T-helper 2 cell (primary cell): Measurements from ENCODE around the gene IMMP2L.
"Not testable (repeated sequence)": the region's sequence is repeated elsewhere in the genome, so short reads cannot be mapped to it uniquely, and the experiment has no call there.

Source experiments
- DNase-seq, 5 experiments: peaks; one replicate each; pipeline versions ENCODE4 v3.0.0 to v3.0.0-alpha.2; 2012 to 2022

Gene IMMP2L

DNA sequence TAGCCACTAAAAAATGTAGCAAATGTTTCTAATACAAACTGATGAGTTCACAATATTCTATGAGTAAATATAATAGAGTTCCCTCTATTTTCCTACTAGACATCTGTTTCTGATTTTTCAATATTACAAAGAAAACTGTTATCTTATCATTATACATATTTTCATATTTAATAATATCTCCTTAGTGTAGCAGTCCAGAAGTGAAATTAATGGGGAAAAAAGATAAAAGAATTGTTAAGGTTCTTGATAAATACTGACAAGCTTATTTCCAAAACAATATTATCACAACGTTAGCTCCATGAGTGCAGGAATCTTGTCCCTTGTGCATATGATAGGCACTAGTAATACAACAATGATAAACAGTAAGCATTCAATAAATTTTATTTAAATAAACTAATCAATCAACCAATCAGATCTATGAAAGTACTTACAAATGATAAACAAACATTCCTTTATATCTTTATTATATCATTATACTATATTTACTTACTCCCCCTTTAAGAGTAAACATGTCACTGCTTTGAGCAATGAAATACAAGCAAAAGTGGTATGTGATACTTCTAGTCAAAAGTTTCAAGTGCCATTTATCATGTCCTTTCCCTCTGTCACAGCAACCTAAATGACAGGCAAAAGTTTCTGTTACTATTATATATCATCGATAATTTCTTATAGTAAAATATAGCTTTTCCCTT, 103.1 kb downstream of the IMMP2L start:
- no peak for DNase-seq

DNA sequence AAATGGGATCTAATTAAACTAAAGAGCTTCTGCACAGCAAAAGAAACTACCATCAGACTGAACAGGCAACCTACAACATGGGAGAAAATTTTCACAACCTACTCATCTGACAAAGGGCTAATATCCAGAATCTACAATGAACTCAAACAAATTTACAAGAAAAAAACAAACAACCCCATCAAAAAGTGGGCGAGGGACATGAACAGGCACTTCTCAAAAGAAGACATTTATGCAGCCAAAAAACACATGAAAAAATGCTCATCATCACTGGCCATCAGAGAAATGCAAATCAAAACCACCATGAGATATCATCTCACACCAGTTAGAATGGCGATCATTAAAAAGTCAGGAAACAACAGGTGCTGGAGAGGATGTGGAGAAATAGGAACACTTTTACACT, 111.6 kb downstream of the IMMP2L start:
- not testable (repeated sequence) for DNase-seq

DNA sequence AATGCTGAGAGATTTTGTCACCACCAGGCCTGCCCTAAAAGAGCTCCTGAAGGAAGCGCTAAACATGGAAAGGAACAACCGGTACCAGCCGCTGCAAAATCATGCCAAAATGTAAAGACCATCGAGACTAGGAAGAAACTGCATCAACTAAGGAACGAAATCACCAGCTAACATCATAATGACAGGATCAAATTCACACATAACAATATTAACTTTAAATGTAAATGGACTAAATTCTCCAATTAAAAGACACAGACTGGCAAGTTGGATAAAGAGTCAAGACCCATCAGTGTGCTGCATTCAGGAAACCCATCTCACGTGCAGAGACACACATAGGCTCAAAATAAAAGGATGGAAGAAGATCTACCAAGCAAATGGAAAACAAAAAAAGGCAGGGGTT, 114.8 kb downstream of the IMMP2L start:
- not testable (repeated sequence) for DNase-seq

DNA sequence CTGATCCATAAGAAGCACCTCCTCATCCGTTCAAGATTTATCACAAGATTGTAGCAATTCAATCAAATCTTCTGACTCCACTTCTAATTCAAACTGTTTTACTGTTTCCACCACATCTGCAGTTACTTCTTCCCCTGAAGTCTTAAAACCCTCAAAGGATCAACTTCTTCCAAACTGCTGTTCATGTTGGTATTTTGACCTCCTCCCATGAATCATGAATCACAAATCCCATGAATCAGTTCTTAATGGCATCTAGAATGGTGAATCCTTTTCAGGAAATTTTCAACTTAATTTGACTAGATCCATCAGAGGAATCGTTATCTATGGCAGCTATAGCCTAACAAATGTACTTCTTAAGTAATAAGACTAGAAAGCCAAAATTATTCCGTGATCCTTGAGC, 122.3 kb downstream of the IMMP2L start:
- no peak for DNase-seq

DNA sequence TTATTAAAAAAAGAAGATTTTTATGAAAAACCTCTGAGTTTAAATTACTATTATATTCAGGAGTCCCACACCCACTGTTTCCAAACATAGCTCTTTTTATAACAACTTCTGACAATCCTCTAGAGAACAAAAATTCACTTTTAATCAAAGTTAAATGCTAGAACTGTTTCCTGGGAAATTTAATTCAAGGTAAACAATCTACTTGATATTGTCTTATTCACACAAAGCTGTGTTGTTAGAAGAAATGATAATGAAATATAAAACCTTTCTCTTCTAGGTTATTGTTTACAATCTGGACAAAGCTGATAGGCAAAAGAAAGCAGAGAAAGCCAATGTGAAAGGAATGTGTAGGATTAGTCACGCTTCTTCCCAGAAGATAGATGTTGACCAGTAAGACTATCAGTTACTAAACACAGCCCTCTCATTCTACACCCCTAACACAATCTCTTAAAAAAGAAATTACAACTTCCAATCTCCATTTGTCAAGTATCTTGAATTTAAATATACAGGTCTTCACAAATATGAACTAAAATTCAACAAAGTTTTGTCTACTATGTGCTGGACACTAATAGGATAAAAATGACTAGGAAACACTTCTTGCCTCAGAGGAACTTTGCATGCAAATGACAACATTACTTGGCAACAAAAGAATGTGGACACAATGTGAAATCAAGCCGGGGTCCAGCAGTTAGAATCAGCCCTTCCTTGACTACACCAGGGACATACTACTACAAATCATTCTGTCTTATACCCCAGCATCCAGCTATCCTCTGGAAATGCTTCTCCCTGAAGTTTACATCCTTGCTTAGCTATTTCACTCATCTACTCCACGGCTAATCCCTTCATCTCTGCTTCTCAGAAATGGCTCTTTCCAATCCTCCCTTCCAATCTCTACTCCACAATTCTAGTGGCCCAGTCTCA, 123.7 kb downstream of the IMMP2L start:
- no peak for DNase-seq

DNA sequence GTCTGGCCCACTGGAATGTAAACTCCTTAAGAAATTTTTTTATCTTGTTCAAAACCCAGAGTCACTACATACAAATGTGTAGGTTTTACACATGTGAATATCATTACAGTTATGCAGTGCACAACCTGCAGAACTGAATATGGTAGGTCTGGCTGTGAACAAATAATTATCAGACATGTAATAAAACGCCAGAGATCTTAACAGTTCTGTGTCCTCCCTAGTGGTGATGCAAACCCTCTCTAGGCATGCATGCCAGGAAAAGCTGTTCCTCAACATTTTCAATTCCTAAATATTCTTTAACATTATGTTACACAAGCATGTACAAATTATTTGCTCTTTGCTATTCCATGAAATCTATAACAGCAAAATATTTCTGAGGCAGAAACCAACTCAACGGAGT, 124.6 kb downstream of the IMMP2L start:
- no peak for DNase-seq

DNA sequence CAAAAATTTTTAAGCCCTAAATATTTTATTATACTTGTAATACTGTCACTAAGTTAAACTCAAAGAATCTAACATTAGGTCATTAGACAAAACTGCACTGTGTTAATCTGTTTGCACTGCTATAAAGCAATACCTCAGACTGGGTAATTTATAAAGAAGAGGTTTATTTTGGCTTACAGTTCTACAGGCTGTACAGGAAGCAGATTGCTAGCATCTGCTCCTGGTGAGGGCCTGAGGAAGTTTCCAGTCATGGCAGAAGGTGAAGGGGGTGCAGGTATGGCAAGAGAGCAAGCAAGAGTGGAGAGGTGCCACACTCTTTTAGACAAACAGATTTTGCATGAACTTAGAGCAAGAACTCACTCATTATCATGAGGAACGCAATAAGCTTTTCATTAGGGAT, 125.7 kb downstream of the IMMP2L start:
- DNase-seq, result no peak

DNA sequence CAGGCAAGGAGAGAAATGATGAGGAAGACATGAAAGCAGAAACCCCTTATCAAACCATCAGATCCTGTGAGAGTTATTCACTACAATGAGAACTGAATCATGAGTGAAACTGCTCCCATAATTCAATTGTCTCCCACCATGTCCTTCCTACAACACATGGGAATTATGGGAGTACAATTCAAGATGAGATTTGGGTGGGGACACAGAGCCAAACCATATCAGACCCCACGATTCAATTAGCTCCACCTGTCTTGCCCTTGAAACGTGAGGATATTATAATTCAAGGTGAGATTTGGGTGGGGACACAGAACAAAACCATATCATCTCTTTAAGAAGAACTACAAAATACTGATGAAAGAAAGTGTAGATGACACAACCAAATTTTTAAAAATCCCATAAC, 128.9 kb downstream of the IMMP2L start:
- DNase-seq, result no peak

DNA sequence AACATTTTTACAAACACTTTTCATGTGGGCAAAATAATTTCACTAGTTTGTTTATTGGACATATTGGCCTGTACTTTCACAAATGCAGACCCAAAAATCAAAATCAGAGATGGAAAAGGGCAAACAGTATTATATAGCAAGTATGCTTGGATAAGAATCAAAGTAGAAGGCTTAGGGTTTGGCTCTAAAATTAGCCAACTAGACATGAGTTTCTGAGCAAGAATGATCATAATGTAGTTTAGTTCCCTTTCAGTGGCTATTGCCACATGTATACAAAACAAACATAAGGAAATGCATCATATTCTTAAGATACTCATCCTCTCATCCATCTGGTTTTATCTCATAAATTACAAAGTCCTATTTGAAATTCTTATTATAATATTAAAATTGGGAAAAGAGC, 132.5 kb downstream of the IMMP2L start:
- DNase-seq, result no peak

DNA sequence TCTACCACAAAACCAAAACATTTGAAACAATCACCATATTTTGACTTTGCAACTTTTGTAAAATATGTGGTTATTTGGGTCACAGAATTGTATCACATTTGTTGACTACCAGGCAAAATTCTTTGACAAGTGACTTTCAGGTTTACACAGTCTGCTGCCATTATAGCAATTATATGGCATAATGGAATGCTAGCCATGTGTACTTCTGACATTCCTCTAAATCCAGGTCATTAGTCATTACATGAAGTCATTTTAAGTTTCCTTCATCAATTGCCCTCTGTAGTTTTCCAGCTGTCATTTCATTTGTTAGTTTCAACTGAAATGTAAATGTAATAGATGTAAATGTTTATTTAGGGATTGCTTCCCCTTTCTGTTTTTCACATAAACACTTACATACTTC, 137.5 kb downstream of the IMMP2L start:
- DNase-seq, result no peak

DNA sequence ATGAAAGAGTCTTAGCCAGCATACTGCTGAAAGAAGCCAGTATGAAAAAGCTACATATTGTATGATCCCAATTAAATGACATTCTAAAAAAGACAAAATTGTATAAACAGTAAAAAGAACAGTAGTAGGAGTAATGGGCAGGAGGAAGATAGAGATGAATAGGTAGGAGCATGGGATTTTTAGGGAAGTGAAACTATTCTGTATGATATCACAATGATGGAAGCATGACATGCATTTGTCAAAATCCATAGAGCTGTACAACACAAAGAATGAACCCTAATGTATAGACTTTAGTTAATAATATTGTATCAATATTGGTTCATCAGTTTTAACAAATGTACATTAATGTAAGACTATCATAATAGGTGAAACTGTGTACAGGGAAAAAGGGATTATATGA, 147.9 kb downstream of the IMMP2L start:
- DNase-seq, result no peak

DNA sequence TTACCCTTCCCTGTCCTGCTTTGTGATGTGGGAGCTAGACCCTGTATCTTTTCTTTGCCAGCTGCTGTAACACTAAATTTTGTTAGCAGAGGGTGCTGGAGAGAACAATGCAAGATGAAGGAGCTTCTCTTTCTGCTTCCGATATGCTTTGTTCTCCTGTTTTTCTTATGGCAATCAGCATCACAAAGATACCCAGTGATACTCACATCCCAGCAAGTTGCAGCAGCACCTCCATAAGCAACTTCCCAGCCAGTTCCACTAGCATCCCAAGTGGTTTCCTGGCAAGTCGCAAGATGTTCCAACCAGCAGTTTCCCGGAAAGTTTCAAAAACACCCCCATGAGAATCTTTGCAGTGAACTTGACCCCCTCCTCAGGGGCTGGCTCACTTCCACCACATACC, 148.6 kb downstream of the IMMP2L start:
- no peak for DNase-seq

DNA sequence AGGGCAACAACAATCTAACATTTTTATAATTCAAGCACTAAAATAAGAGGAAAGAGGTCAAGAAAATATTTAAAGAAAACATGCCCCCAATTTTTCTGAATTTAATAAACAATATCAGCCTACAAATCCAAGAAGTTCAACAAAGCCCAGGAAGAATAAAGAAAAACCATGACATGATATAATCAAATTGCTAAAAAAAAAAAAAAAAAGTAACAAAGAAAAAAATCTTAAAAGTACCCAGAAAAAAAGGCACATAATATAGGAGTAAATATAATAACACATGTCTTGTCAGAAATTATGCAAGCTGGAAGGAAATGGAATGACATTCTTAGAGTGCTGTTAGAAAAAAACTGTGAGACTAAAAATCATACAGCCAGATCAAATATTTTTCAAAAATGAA, 151.4 kb downstream of the IMMP2L start:
- no peak for DNase-seq

DNA sequence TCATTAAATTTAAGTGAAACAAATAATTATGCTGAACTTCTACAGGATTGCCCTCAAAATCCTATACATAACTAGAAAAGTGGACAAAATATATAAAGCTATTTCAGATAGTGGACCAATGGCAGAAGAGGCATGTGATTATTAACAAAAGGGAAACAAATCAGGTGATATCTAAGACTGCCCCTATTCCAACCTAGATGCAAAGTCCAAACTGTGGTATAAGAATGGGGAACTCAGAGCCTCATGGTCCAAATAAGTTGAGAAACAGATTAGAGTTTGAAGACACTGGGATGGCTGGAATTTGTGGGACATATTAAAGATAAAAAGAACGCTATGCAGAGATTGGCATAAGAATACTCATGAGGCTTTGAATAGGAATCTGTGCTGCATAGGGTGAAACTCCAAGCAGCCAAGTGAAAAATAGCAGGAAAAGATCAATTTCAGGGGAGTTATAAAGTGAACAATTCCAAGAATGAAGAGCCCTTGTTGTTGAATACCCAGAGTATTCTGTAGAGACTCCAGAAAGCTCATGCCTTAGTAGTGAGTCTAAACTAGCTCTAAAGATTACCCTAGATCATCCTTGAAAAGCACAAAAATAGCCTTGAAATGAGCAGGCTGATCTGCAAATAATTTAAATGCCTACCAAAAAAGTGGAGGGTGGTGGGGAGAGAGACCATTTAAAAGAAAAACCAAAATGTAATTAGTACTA, 152.4 kb downstream of the IMMP2L start:
- no peak for DNase-seq

DNA sequence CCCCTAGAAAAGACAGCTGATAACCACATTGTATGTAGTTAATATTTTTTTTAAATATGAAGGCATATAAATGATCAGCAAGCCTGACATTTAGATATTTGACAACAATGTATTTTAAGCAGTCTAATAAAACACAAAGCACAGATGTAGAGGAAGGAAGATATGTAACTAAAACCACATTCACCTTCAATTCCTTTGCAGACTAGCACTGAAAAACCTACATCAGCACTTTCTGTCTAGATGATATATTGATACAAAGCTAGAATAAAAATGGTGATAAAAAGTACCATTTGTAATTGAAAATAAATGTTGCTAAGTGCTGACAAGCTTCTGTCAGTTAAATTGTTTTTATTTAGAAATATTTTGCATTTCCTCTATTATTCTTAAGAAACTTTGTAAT, 153.6 kb downstream of the IMMP2L start:
- DNase-seq, result peak in 1 of 5 experiments; percentile 1

DNA sequence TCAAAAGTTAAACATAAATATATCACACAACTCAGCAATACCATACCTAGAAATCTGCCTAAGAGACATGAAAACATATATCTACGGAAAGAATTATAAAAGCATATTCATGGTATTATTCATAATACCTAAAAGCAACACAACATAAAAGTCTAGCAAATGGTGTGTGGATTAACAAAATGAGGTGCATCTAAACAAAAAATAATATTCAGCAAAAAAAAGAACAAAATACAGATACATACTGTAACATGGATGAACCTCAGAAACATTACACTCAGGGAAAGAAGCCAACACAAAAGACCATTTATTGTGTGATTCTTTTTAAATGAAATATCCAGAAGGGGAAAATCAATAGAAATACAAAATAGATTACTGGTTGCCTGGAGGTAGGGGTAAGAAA, 155.0 kb downstream of the IMMP2L start:
- DNase-seq, result no peak

DNA sequence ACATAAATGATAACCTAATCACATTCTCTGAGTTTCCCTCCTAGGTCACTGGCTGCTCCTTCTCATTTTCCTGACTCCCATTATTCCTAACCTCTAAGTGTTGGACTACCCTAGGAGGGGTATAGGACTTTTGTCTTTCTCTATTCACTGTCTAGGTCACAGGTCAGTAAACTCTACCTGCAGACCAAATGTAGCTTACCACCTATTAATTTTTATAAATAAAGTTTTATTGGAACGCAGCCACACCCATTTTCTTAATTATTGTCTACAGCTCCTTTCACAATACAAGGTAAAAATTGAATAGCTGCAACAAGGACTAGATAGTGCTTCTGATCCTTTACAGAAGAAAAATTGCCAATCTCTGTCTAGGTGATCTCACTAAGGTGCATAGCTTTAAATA, 156.7 kb downstream of the IMMP2L start:
- no peak for DNase-seq

DNA sequence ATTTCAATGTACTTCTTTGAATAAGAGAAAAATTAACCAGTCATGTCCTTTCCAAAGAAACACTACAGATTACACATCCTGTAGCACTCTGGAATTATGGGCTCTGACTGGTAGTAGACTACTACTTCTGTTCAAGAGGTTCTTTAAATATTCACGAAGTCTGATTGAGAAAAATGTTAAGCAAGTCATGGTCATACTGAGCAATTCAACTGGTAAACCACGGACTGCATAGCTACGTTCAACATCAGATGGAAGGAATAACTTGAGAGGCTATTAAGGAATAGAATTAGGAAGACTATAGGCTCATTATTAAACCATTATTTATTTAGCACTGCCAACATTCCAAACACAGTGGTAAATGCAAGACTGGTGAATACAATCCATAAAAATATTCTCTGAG, 160.8 kb downstream of the IMMP2L start:
- no peak for DNase-seq

DNA sequence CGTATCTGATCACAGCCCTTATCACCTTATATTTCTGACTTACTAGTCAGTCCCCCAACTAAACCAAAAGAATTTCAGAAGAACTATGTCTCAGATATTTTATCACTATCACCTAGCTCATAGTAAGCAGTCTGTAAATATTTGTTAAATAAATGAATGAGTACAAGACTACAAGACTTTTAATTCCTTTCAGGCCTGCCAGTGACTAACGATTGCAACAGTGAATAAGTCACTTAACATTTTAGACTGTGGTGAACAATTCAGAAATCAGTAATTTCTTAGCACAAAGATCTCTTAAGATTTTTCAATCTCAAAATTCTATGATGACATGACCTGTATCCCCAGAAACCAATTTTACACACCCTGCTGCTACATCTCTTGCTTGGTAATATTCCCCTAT, 162.2 kb downstream of the IMMP2L start:
- no peak for DNase-seq

DNA sequence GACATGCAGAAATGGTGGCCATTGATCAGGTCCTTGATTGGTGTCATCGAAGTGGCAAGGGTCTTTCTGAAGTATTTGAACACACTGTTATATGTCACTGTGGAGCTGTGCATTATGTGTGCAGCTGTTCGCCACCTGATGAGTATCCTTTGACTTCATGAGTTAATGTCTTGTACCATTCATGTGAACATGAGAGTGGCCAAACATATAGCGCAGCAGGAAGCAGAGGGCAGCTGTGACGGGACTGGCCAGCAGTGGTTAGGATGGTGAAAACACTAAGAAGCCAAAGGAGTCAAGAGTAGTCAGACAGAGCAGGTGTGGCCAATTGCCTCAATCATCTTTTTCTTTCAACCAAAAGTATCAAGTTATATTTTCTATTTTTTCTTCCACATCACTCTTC, 167.4 kb downstream of the IMMP2L start:
- DNase-seq, result no peak

DNA sequence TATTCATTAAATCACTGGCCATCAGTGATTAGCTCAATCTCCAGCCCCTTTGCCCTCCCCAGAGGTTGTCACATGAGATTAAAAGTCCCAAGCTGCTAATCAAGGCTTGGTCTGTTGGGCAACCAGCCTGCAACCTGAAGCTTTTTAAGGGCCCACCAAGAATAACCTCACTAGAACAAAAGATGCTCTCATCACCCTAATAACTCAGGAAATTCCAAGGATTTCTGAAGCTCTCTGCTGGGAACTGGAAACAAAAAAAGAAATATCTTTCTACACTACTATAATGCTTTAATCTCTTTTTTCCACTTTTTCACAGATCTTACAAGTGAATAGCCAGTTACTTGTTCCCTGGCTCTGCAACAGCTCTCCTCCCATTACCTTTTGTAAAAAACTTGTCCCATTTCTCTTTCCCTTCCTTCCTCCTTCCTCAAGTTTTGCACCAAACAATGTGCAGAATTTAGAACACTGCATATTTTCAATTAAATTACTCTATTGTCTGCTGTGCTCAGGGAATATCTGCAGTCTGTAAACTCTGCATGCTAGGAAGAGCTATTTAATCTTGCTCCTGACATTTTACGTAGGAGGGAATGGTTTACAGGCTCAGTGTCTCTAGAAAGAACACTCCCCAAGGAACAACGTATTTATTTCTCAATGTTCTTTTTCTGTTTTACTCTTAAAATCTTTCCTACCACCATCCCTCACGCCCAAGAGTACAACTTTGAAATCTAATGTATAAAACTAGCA, 169.1 kb downstream of the IMMP2L start:
- no peak for DNase-seq

DNA sequence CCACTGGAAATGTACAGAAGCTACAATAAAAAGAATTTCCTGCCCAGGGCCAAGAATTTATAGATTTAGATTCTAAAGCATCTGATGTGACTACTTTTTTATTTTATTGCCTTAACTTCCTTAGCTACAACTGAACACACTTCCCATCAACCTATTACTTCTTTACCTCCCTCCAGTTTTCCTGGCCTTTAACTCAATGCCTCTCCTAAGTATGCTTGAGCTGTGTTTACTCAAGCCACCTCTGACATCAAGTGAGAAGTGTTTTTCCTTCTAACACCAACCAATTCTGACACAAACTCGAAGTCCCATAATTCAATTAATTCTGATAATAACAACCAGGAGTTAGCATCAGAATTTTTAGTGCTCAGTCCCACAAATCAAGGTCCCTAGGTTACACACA, 170.0 kb downstream of the IMMP2L start:
- no peak for DNase-seq

DNA sequence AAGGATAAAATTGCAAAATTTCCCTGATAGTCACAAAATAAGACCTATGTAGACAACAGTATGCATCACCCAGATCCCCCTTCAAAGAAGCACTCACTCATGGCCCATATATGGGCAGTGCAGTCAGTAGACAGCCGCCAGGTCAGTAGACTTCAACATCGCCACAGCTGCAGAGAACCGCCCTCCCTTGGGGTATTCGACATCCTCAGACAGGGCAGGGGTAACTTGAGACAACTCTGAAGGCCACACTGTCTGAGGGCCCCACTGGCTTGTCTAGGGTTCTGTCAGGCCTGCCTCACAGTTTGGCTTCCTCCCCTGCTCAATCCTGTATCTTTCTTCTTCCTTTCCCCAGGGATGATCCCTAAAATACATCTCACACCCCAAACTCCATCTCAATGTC, 172.3 kb downstream of the IMMP2L start:
- DNase-seq, result no peak
